Measurements from ENCODE around the gene SKOR2. TPM values are rescaled to one million over a fixed set of nuclear protein-coding genes. Genes with fewer than 3 reads are reported as not detected.
A peak's percentile ranks its signal among the peaks of the same experiment; 100 is the strongest.

SKOR2 gene
- total and polyA plus RNA-seq, 2 of the 13 experiments (the other 11 are each of a cell fraction or from before 2014, with no cell fraction given): not detected

DNA sequence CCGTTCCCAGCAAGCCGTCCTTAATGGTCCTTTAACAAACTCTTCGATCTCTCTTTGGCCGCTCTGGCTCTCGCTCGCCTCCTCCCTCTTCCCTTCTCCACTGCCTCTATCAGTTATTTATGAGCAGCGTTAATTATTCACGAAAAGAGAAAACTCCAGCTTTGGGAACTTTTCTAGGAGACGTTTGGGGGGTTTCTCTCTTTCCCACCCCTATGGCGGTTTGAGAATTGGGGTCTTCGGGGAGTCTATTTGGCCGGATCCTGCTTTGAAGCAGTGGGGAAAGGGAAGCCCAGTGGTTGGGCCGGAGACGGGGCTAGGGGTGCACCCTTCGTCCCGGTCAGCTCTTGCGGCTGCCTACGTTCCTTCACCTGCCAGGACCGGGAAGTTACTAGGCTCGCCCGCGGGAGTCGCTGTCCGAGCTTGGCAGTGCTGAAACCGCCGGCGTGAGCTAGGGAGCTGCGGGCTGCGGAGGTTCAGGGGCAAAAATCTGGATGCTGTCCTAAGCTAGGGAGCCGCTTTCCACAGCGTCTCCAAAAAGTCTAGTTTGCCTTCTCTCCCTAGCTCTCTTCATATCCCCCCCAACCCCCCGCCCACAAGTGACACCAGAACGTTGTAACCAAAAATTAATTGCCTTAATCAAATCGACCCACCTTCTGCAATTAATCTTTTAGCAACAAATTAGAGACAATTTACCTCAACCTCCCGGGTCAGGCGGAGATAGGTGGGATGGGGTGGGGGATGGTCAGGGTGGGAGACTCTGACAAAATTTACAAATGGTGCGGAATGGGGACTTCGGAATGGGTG, 8.9 kb upstream of the SKOR2 start (continued):
- no peak for TF ChIP-seq ATRX (CRISPR knock-in tag; IDR thresholded peaks at IDR 0.05; ENCODE audit: borderline replicate concordance)
- 0 out of 2 replicates have a peak, but pooled peaks have one; percentile 54 for TF ChIP-seq KLF12 (CRISPR knock-in tag; IDR thresholded peaks at IDR 0.05; ENCODE audit: borderline replicate concordance)
- peak; percentile 97 for TF ChIP-seq MIER2 (CRISPR knock-in tag; IDR thresholded peaks at IDR 0.05)
- no peak for TF ChIP-seq YY1 (IDR thresholded peaks at IDR 0.05; ENCODE audit: insufficient read depth, insufficient replicate concordance, low read depth, low read length)
- no peak for TF ChIP-seq SNAPC2 (CRISPR knock-in tag; IDR thresholded peaks at IDR 0.05)
- TF ChIP-seq SMARCE1 (IDR thresholded peaks at IDR 0.05; ENCODE audit: borderline replicate concordance): no peak
- peak; percentile 78 for TF ChIP-seq SALL1 (CRISPR knock-in tag; IDR thresholded peaks at IDR 0.05)
- no peak for TF ChIP-seq ZNF709 (CRISPR knock-in tag; IDR thresholded peaks at IDR 0.05)
- TF ChIP-seq MYC (CRISPR knock-in tag; IDR thresholded peaks at IDR 0.05; ENCODE audit: borderline replicate concordance): no peak
- no peak for TF ChIP-seq NFYC (CRISPR knock-in tag; IDR thresholded peaks at IDR 0.05)
- TF ChIP-seq, protein P1, sequence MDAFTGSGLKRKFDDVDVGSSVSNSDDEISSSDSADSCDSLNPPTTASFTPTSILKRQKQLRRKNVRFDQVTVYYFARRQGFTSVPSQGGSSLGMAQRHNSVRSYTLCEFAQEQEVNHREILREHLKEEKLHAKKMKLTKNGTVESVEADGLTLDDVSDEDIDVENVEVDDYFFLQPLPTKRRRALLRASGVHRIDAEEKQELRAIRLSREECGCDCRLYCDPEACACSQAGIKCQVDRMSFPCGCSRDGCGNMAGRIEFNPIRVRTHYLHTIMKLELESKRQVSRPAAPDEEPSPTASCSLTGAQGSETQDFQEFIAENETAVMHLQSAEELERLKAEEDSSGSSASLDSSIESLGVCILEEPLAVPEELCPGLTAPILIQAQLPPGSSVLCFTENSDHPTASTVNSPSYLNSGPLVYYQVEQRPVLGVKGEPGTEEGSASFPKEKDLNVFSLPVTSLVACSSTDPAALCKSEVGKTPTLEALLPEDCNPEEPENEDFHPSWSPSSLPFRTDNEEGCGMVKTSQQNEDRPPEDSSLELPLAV (CRISPR knock-in tag; conservative IDR thresholded peaks at IDR 0.05; ENCODE audit: low read depth): no peak
- no peak for TF ChIP-seq ZNF605 (CRISPR knock-in tag; IDR thresholded peaks at IDR 0.05)
- TF ChIP-seq, protein P2, sequence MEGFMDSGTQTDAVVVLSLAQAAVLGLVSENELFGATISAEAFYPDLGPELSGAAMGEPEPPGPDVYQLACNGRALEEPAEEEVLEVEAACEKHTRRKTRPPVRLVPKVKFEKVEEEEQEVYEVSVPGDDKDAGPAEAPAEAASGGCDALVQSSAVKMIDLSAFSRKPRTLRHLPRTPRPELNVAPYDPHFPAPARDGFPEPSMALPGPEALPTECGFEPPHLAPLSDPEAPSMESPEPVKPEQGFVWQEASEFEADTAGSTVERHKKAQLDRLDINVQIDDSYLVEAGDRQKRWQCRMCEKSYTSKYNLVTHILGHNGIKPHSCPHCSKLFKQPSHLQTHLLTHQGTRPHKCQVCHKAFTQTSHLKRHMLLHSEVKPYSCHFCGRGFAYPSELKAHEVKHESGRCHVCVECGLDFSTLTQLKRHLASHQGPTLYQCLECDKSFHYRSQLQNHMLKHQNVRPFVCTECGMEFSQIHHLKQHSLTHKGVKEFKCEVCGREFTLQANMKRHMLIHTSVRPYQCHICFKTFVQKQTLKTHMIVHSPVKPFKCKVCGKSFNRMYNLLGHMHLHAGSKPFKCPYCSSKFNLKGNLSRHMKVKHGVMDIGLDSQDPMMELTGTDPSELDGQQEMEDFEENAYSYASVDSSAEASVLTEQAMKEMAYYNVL (CRISPR knock-in tag; IDR thresholded peaks at IDR 0.05; ENCODE audit: borderline replicate concordance): no peak
- TF ChIP-seq PAX8 (CRISPR knock-in tag; IDR thresholded peaks at IDR 0.05; ENCODE audit: borderline replicate concordance): no peak
- no peak for TF ChIP-seq CHCHD3 (CRISPR knock-in tag; IDR thresholded peaks at IDR 0.05)
- TF ChIP-seq, protein P3, sequence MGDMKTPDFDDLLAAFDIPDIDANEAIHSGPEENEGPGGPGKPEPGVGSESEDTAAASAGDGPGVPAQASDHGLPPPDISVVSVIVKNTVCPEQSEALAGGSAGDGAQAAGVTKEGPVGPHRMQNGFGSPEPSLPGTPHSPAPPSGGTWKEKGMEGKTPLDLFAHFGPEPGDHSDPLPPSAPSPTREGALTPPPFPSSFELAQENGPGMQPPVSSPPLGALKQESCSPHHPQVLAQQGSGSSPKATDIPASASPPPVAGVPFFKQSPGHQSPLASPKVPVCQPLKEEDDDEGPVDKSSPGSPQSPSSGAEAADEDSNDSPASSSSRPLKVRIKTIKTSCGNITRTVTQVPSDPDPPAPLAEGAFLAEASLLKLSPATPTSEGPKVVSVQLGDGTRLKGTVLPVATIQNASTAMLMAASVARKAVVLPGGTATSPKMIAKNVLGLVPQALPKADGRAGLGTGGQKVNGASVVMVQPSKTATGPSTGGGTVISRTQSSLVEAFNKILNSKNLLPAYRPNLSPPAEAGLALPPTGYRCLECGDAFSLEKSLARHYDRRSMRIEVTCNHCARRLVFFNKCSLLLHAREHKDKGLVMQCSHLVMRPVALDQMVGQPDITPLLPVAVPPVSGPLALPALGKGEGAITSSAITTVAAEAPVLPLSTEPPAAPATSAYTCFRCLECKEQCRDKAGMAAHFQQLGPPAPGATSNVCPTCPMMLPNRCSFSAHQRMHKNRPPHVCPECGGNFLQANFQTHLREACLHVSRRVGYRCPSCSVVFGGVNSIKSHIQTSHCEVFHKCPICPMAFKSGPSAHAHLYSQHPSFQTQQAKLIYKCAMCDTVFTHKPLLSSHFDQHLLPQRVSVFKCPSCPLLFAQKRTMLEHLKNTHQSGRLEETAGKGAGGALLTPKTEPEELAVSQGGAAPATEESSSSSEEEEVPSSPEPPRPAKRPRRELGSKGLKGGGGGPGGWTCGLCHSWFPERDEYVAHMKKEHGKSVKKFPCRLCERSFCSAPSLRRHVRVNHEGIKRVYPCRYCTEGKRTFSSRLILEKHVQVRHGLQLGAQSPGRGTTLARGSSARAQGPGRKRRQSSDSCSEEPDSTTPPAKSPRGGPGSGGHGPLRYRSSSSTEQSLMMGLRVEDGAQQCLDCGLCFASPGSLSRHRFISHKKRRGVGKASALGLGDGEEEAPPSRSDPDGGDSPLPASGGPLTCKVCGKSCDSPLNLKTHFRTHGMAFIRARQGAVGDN (CRISPR knock-in tag; IDR thresholded peaks at IDR 0.05): peak; percentile 42
- TF ChIP-seq GABPB1 (CRISPR knock-in tag; IDR thresholded peaks at IDR 0.05): no peak
- no peak for TF ChIP-seq NFE2L2 (IDR thresholded peaks at IDR 0.05; ENCODE audit: low read length)

All from HepG2 (cell line).